T follicular helper cell (primary cell): ENCODE results near the gene RETREG3.

Experiments
- DNase-seq: peaks from one replicate; pipeline ENCODE4 v3.0.0-alpha.2; 2020; ENCODE audit warnings: low read depth

RETREG3 gene

DNA sequence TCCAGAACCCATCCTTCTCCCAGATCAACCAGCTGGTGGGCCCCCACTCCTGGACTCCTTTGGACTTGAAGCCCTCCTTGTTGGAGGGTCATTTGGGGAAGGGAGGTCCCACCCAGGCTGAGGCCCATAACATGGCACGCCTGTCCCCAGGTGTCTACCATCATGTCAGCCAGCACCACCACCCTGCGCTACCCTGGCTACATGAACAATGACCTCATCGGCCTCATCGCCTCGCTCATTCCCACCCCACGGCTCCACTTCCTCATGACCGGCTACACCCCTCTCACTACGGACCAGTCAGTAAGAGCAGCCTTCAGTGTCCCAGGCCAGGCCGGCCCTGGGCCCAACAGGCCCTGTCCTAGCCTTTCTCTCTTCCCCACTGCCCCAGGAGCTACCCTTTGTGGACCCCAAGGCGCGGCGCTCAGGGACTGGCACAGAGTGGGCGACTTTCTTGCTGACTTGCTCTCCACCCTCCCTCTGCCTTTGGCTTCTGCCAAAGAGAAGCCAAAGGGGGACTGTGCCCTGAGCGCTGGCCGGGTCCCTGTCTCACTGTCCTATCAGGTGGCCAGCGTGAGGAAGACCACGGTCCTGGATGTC, 4.6 kb upstream of the RETREG3 start:
- no peak for DNase-seq

DNA sequence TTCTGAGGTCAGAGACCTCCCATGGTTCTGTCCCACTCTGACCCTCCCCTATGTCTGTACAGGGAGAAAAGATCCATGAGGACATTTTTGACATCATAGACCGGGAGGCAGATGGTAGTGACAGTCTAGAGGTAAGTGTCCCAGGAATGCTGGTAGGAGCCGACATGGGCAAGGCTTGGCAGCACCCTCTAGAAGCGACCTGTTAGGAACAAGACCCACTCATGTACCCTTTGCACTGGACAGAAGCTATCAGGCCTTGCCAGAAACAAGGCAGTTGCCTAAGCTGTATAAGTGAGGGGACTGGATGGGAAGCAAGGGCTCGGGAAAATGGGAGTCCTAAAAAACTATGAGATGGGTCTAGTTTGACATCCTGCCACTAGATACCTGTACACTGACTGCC, 2.8 kb upstream of the RETREG3 start:
- no peak for DNase-seq

DNA sequence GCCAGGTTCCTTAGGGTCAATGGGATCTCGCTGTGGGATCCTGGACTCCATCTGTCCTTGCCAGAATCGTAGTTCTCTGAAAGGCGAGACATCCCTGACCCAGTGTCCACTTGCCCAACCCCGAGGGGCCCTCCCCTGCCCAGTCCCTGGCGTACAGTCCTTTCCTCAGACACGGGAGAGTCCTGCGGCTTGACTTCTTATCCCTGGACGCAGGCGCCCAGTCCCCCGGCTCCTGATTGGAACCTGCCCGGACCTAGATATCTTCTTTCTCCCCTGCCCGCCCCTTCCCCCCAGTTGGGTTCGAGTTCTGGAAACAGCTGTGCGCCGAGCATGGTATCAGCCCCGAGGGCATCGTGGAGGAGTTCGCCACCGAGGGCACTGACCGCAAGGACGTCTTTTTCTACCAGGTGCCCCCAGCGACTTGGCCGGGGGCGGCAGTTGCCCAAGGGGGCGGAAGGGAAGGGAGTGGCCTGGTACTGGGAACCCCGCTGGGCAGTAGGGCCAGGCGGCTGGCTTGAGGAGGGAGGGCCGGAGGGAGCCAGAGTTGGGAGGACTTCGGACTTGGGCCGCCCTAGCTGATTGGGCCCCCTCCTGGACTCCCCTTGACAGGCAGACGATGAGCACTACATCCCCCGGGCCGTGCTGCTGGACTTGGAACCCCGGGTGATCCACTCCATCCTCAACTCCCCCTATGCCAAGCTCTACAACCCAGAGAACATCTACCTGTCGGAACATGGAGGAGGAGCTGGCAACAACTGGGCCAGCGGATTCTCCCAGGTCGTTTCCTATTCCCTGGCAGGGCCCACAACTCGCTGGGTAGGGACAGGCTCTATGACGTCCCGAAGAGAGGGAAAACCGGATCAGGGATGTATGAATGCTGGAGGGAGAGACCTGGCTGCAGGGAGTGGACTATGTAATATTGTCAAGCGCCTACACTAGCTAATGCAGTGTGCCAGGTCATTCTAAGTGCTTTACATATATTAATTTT, 934 bp upstream of the RETREG3 start:
- peak; percentile 3 for DNase-seq

- DNase-seq: no peak
Measured at GRCh38 chr17:42608305-42609181, 631 bp downstream of the RETREG3 start.

GRCh38 chr17:42607769-42608168, 1.4 kb downstream of the RETREG3 start:
- no peak for DNase-seq

GRCh38 chr17:42603318-42603717, 5.9 kb downstream of the RETREG3 start:
- no peak for DNase-seq

GRCh38 chr17:42598905-42599304, 10.3 kb downstream of the RETREG3 start:
- DNase-seq: no peak

- DNase-seq: no peak
Measured at GRCh38 chr17:42596386-42596785, 12.8 kb downstream of the RETREG3 start.

DNA sequence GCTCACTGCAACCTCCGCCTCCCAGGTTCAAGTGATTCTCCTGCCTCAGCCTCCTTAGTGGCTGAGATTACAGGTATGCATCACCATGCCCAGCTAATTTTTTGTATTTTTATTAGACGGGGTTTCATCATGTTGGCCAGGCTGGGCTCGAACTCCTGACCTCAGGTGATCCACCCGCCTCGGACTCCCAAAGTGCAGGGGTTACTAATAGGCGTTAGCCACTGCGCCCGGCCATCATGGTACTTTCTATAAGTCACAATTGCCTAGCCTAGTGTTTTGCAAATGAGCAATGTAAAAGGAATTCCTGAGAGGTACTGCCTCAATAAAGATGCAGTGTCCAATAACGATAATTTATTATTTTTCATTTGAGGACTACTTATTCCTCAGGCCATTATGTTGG, 17.8 kb downstream of the RETREG3 start:
- no peak for DNase-seq

- DNase-seq: no peak
Measured at GRCh38 chr17:42590886-42591285, 18.3 kb downstream of the RETREG3 start.

GRCh38 chr17:42586514-42587230, 22.5 kb downstream of the RETREG3 start:
- no peak for DNase-seq

DNA sequence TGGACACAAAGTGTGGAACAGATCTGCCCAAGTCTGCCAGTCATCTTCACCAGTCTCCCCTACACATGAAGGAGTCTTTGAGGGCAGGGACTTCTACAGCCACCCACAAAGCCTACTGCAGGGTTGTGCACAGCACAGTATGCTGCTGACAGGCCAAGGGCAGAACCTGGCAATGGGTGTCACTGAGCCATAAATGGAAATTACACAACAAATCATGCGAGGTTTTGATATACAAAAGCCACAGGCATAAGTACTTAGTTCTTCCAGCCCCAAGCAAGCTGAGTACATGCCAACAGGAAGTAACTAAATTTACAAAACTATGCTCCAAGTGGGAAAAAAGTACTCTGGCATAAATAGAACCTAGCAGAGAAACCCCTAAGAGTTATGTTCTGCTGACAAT, 23.8 kb downstream of the RETREG3 start:
- no peak for DNase-seq

DNA sequence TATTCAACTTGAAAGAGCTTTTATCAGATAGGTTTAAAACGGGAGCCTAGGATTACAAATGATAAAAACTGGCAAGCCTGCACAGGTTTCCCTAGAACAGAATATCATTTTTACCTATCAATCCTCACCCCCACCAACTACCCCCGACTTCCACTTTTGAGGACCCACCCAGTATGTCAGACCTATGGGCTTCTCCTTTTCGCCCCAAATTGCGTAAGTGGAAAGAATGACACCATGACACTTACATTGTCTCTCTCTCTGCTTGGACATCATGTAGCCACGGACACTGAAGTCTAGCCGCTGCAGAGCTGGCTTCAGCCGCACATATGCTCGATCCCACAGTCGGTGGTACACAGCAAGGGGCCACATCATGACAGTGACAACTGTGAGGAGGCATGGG, 24.3 kb downstream of the RETREG3 start:
- DNase-seq: no peak

- no peak for DNase-seq
Measured at GRCh38 chr17:42581744-42582270, 27.4 kb downstream of the RETREG3 start.

DNA sequence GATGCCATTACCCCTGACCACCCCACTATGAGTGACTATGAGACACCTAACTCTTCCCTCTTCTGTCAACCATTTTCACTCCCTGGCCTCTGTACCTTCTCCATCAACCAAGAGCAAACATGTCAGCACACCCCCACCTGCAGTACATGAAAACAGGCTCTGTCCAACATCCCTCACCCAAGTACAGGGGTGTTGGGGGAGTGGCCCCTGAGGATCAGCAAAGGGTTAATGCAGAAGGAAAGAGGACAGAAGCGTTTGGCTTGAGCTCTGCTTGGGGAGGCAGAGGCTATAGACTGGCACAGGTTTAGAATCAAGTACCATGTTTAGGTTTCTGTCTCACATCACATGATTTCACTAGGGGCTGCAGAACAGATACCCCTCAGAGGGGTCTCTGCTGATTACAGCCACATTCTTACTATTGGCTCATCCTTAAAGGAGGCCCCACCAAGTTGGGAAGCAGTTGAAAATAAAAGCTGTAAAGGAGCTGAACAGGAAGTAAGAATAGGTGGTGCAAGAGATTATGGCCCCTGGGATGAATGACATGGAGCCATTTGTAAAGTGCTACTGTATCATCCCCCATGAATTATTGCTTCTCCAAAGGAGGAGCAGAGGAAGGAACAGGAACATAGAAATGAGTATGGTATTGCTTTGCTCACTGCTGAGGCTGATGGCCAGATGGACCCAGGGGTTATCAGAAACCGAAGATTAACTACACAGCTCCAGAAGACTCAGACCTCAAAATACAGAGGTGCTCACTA, 29.2 kb downstream of the RETREG3 start:
- DNase-seq: no peak

- DNase-seq: peak; percentile 55
Measured at GRCh38 chr17:42578282-42578869, 30.8 kb downstream of the RETREG3 start.

- DNase-seq: peak; percentile 85
Measured at GRCh38 chr17:42577532-42578281, 31.5 kb downstream of the RETREG3 start, which contains the start of gene PSMC3IP. Gene PSMC3IP (minus strand): TSS chr17:42577729. CDS start chr17:42577686, 43 bp downstream.

- DNase-seq: no peak
Measured at GRCh38 chr17:42577140-42577531, 32.0 kb downstream of the RETREG3 start.

- DNase-seq: no peak
Measured at GRCh38 chr17:42574463-42574862, 34.7 kb downstream of the RETREG3 start.
